ENCODE results near the gene USHBP1.

GRCh38 chr19:17215127-17215971 lies 49.2 kb downstream of the USHBP1 start, which contains the start of gene USE1:
- TF ChIP-seq POLR2A (IDR thresholded peaks at IDR 0.05) (peak; percentile 85), CTCF (IDR thresholded peaks at IDR 0.05) (no peak)

All from right lobe of liver (tissue), 4 donors.